Measurements from ENCODE around the gene PPID. TPM values are rescaled to one million over a fixed set of nuclear protein-coding genes. Genes with fewer than 3 reads are reported as not detected.

Gene PPID
- total and polyA plus RNA-seq, 10 donors, result 14.3 to 31.5 (median 18.8) TPM

- H3K4me1 ChIP-seq, result peaks cover 12 to 46% (median 26%) of the 10 kb centered on the region in 6 donors
- H3K36me3 ChIP-seq, result no peaks in the 10 kb centered on the region
- WGBS, 5 donors, result 0 to 1% (median 0%) methylated on average over 13 to 20 of the region's 20 CpGs
- no peaks in the 10 kb centered on the region for H3K9me3 ChIP-seq
- H3K27ac ChIP-seq, result peak within 1 kb of the TSS; percentile 93 to 99 (median 94)
- no peaks in the 10 kb centered on the region for H3K27me3 ChIP-seq (replicated peaks in 1 of 7)
- intact Hi-C loops (cut with DNase I; ENCODE audit: low total_unique reads), result no loop called here
- DNase-seq, result no peak
- TF ChIP-seq POLR2AphosphoS5 (IDR thresholded peaks at IDR 0.05) (no peak), POLR2A (IDR thresholded peaks at IDR 0.05) (no peak), CTCF (IDR thresholded peaks at IDR 0.05 in 8 of 11, conservative IDR thresholded peaks at IDR 0.05 in 3 of 11) (no peak)
- peak within 1 kb of the TSS; percentile 78 to 94 (median 91) for H3K4me3 ChIP-seq
These were observed 51.6 kb downstream of the PPID start, which contains the start of gene C4orf46 for GRCh38 chr4:158671665-158671914. TSS of gene C4orf46 (minus strand) at chr4:158671887. CDS start at chr4:158671801, 86 bp downstream.

- H3K4me1 ChIP-seq, result peaks cover 12 to 46% (median 26%) of the 10 kb centered on the region in 6 donors
- DNase-seq, result peak; percentile 82
- H3K9me3 ChIP-seq, result no peaks in the 10 kb centered on the region
- intact Hi-C loops (cut with DNase I; ENCODE audit: low total_unique reads), result no loop called here
- no peaks in the 10 kb centered on the region for H3K36me3 ChIP-seq
- 0 to 1% (median 0%) methylated on average over 25 to 35 of the region's 35 CpGs for WGBS, 5 donors
- H3K4me3 ChIP-seq, result peak overlapping the region; percentile 78 to 94 (median 91)
- TF ChIP-seq POLR2AphosphoS5 (IDR thresholded peaks at IDR 0.05), result peak in 1 of 3 donors; percentile 8
- TF ChIP-seq POLR2A (IDR thresholded peaks at IDR 0.05), result no peak
- TF ChIP-seq CTCF (IDR thresholded peaks at IDR 0.05 in 8 of 11, conservative IDR thresholded peaks at IDR 0.05 in 3 of 11), result no peak
- peak overlapping the region; percentile 49 to 99 (median 94) for H3K27ac ChIP-seq
- H3K27me3 ChIP-seq (replicated peaks in 1 of 7), result no peaks in the 10 kb centered on the region
These were observed 52.1 kb downstream of the PPID start for GRCh38 chr4:158670975-158671664.

GRCh38 chr4:158669310-158669709 is 53.9 kb downstream of the PPID start:
- peaks cover 12 to 43% (median 26%) of the 10 kb centered on the region in 6 donors for H3K4me1 ChIP-seq

More at GRCh38 chr4:158669310-158669709, 53.9 kb downstream of the PPID start:
- no peaks in the 10 kb centered on the region for H3K36me3 ChIP-seq
- H3K27ac ChIP-seq, result no peak overlapping the region
- no peak overlapping the region for H3K4me3 ChIP-seq
- TF ChIP-seq POLR2AphosphoS5 (IDR thresholded peaks at IDR 0.05) (no peak), CTCF (IDR thresholded peaks at IDR 0.05 in 8 of 11, conservative IDR thresholded peaks at IDR 0.05 in 3 of 11) (no peak), POLR2A (IDR thresholded peaks at IDR 0.05) (no peak)
- 78 to 91% (median 85%) methylated on average over 7 of the region's 7 CpGs for WGBS, 5 donors
- no peaks in the 10 kb centered on the region for H3K9me3 ChIP-seq
- intact Hi-C loops (cut with DNase I; ENCODE audit: low total_unique reads), result no loop called here
- no peaks in the 10 kb centered on the region for H3K27me3 ChIP-seq (replicated peaks in 1 of 7)
- no peak for DNase-seq
